Measurements from ENCODE around the gene HNF1A. TPM values are rescaled to one million over a fixed set of nuclear protein-coding genes. Genes with fewer than 3 reads are reported as not detected.

The HNF1A gene
- total RNA-seq, 3 donors from 2014 or later (not counting 1 experiment from before 2014, with no cell fraction given) = not detected

GRCh38 chr12:121021754-121022153, 43.4 kb downstream of the HNF1A start:
- no peak overlapping the region for H3K27ac Mint-ChIP-seq
- DNase-seq (no peak), ATAC-seq (no peak)
- no peak overlapping the region for H3K4me3 ChIP-seq (ENCODE audit: low read length)
- no peaks in the 10 kb centered on the region for H3K9me3 ChIP-seq (ENCODE audit: control insufficient read depth, insufficient read depth, low read length)
- peaks cover 26% of the 10 kb centered on the region for H3K36me3 ChIP-seq (ENCODE audit: control insufficient read depth, insufficient read depth, low read length)
- 97% methylated on average over 5 of the region's 6 CpGs for WGBS (ENCODE audit: insufficient coverage)
- no peaks in the 10 kb centered on the region for H3K27me3 ChIP-seq (ENCODE audit: control insufficient read depth, insufficient read depth, low read length)
- H3K27ac ChIP-seq (ENCODE audit: low read length) = no peak overlapping the region
- intact Hi-C loops (cut with micrococcal nuclease) = no loop called here
- peaks cover 0 to 5% of the 10 kb centered on the region in 2 donors for H3K4me1 Mint-ChIP-seq
- no peaks in the 10 kb centered on the region for H3K4me1 ChIP-seq (ENCODE audit: control insufficient read depth, insufficient read depth, low read length)
- H3K4me3 Mint-ChIP-seq = no peak overlapping the region
- H3K9me3 Mint-ChIP-seq = no peaks in the 10 kb centered on the region
- peaks cover 9% of the 10 kb centered on the region for H3K36me3 Mint-ChIP-seq
- no peaks in the 10 kb centered on the region for H3K27me3 Mint-ChIP-seq (ENCODE audit: low read depth in 2 of 2)
- TF ChIP-seq CTCF (IDR thresholded peaks at IDR 0.05) = no peak

- 93% methylated on average over 1 of the region's 2 CpGs for WGBS (ENCODE audit: insufficient coverage)
- no peak for ATAC-seq
- H3K36me3 Mint-ChIP-seq = peaks cover 9% of the 10 kb centered on the region
- Histone ChIP-seq H3K36me3 (ENCODE audit: control insufficient read depth, insufficient read depth, low read length) (peaks cover 32% of the 10 kb centered on the region), H3K4me3 (ENCODE audit: low read length) (no peak overlapping the region), H3K4me1 (ENCODE audit: control insufficient read depth, insufficient read depth, low read length) (no peaks in the 10 kb centered on the region), H3K27ac (ENCODE audit: low read length) (no peak overlapping the region), H3K9me3 (ENCODE audit: control insufficient read depth, insufficient read depth, low read length) (no peaks in the 10 kb centered on the region), H3K27me3 (ENCODE audit: control insufficient read depth, insufficient read depth, low read length) (no peaks in the 10 kb centered on the region)
- H3K4me1 Mint-ChIP-seq = peaks cover 0 to 10% of the 10 kb centered on the region in 2 donors
- H3K27me3 Mint-ChIP-seq (ENCODE audit: low read depth in 2 of 2) = no peaks in the 10 kb centered on the region
- H3K4me3 Mint-ChIP-seq = no peak overlapping the region
- intact Hi-C loops (cut with micrococcal nuclease) = no loop called here
- H3K27ac Mint-ChIP-seq = no peak overlapping the region
- H3K9me3 Mint-ChIP-seq = no peaks in the 10 kb centered on the region
- no peak for TF ChIP-seq CTCF (IDR thresholded peaks at IDR 0.05)
- DNase-seq = no peak
These were observed 44.4 kb downstream of the HNF1A start for GRCh38 chr12:121022713-121023112.

GRCh38 chr12:121023799-121024198, 45.5 kb downstream of the HNF1A start:
- Mint-ChIP-seq H3K9me3 (no peaks in the 10 kb centered on the region), H3K4me3 (no peak overlapping the region), H3K36me3 (peaks cover 9% of the 10 kb centered on the region), H3K27me3 (ENCODE audit: low read depth in 2 of 2) (no peaks in the 10 kb centered on the region), H3K4me1 (peaks cover 9 to 20% of the 10 kb centered on the region in 2 donors), H3K27ac (no peak overlapping the region)
- H3K36me3 ChIP-seq (ENCODE audit: control insufficient read depth, insufficient read depth, low read length) = peaks cover 35% of the 10 kb centered on the region
- H3K9me3 ChIP-seq (ENCODE audit: control insufficient read depth, insufficient read depth, low read length) = no peaks in the 10 kb centered on the region
- no peak for TF ChIP-seq CTCF (IDR thresholded peaks at IDR 0.05)
- H3K4me1 ChIP-seq (ENCODE audit: control insufficient read depth, insufficient read depth, low read length) = peaks cover 10% of the 10 kb centered on the region
- H3K4me3 ChIP-seq (ENCODE audit: low read length) = no peak overlapping the region
- H3K27me3 ChIP-seq (ENCODE audit: control insufficient read depth, insufficient read depth, low read length) = no peaks in the 10 kb centered on the region
- 87% methylated on average over 8 of the region's 8 CpGs for WGBS (ENCODE audit: insufficient coverage)
- no peak overlapping the region for H3K27ac ChIP-seq (ENCODE audit: low read length)
- intact Hi-C loops (cut with micrococcal nuclease) = no loop called here
- no peak for ATAC-seq
- no peak for DNase-seq

All from natural killer cell (primary cell).